Endometrium (tissue), 2 donors: Measurements from ENCODE around the gene ELP2.

Experiments
- FAIRE-seq: peaks from 2 replicates; lab custom pipeline; 2012; peaks lifted over from hg19 to GRCh38; lab: Jason Lieb, UNC
- donor health status: control.
- donor health status: control.

Gene ELP2

GRCh38 chr18:36126668-36127067 is 3.0 kb upstream of the ELP2 start:
- no peak for FAIRE-seq

- FAIRE-seq = no peak
Observed at GRCh38 chr18:36127836-36128529, 1.7 kb upstream of the ELP2 start.

- FAIRE-seq = no peak
Observed at GRCh38 chr18:36128530-36128870, 1.2 kb upstream of the ELP2 start.

- no peak for FAIRE-seq
Observed at GRCh38 chr18:36128907-36129299, 796 bp upstream of the ELP2 start.

GRCh38 chr18:36130039-36130831 is 536 bp downstream of the ELP2 start:
- FAIRE-seq = no peak

- FAIRE-seq = no peak
Observed at GRCh38 chr18:36130883-36131653, 1.4 kb downstream of the ELP2 start.

GRCh38 chr18:36131692-36132483 is 2.2 kb downstream of the ELP2 start:
- FAIRE-seq = no peak

- FAIRE-seq = no peak
Observed at GRCh38 chr18:36132756-36133155, 3.1 kb downstream of the ELP2 start.

GRCh38 chr18:36135264-36135663 is 5.6 kb downstream of the ELP2 start:
- no peak for FAIRE-seq

GRCh38 chr18:36139245-36139644 is 9.5 kb downstream of the ELP2 start:
- FAIRE-seq = no peak

GRCh38 chr18:36141576-36141975 is 11.9 kb downstream of the ELP2 start:
- no peak for FAIRE-seq

- FAIRE-seq = no peak
Observed at GRCh38 chr18:36142751-36143150, 13.1 kb downstream of the ELP2 start.

- FAIRE-seq = no peak
Observed at GRCh38 chr18:36143391-36143790, 13.7 kb downstream of the ELP2 start.

- no peak for FAIRE-seq
Observed at GRCh38 chr18:36149514-36150289, 20.0 kb downstream of the ELP2 start.

- FAIRE-seq = no peak
Observed at GRCh38 chr18:36152781-36153180, 23.1 kb downstream of the ELP2 start.

- FAIRE-seq = no peak
Observed at GRCh38 chr18:36153203-36153602, 23.5 kb downstream of the ELP2 start.

GRCh38 chr18:36153771-36154170 is 24.1 kb downstream of the ELP2 start:
- FAIRE-seq = no peak

- FAIRE-seq = no peak
Observed at GRCh38 chr18:36155851-36156757, 26.4 kb downstream of the ELP2 start.

GRCh38 chr18:36157441-36157840 is 27.7 kb downstream of the ELP2 start:
- no peak for FAIRE-seq

GRCh38 chr18:36158266-36158867 is 28.7 kb downstream of the ELP2 start:
- FAIRE-seq = no peak
